Loucy (cell line): ENCODE results near the gene EPHA2.
A peak's percentile ranks its signal among the peaks of the same experiment; 100 is the strongest.

Source experiments
- H2AFZ ChIP-seq: fragments of 200-600 bp; sonication (generic); 2 replicates; pipeline ENCODE4 v1.6.0; 2016; ENCODE audit warnings: antibody characterized with exemption, mild to moderate bottlenecking, low read length, moderate library complexity
- H3F3A ChIP-seq: fragments of 200-600 bp; 2 replicates; pipeline ENCODE4 v1.6.0; 2016; ENCODE audit warnings: antibody characterized with exemption, low read depth, mild to moderate bottlenecking
- H3K27me3 ChIP-seq: fragments of 200-600 bp; sonication (generic); 2 replicates; pipeline ENCODE4 v1.6.1; 2014; ENCODE audit warnings: low read length, mild to moderate bottlenecking; ENCODE audit not compliant: insufficient read depth, poor library complexity, severe bottlenecking
- H3K36me3 ChIP-seq: fragments of 200-600 bp; sonication (generic); 2 replicates; pipeline ENCODE4 v1.6.1; 2016; ENCODE audit warnings: low read length; ENCODE audit not compliant: insufficient read depth
- H3K4me1 ChIP-seq: fragments of 200-600 bp; sonication (generic); 2 replicates; pipeline ENCODE4 v1.5.1; 2014; ENCODE audit warnings: low read length, mild to moderate bottlenecking; ENCODE audit not compliant: insufficient read depth, poor library complexity, severe bottlenecking
- H3K4me2 ChIP-seq: fragments of 200-600 bp; sonication (generic); 2 replicates; pipeline ENCODE4 v1.6.0; 2014; ENCODE audit warnings: antibody characterized with exemption, low read length, low read depth, mild to moderate bottlenecking; ENCODE audit not compliant: poor library complexity, severe bottlenecking
- H3K4me3 ChIP-seq: fragments of 200-600 bp; sonication (generic); 2 replicates; pipeline ENCODE4 v1.5.1; 2014; ENCODE audit warnings: low read length, mild to moderate bottlenecking, mixed read lengths; ENCODE audit not compliant: poor library complexity, severe bottlenecking
- H3K79me2 ChIP-seq: fragments of 200-600 bp; sonication (generic); 2 replicates; pipeline ENCODE4 v1.6.1; 2014; ENCODE audit warnings: low read length; ENCODE audit not compliant: insufficient read depth
- H3K9ac ChIP-seq: fragments of 200-600 bp; sonication (generic); 2 replicates; pipeline ENCODE4 v1.6.0; 2014; ENCODE audit warnings: mild to moderate bottlenecking, low read depth, low read length, moderate library complexity; ENCODE audit not compliant: poor library complexity, severe bottlenecking
- H3K9me2 ChIP-seq: fragments of 200-600 bp; sonication (generic); replicated peaks from 2 replicates; pipeline ENCODE4 v1.6.1; 2016; ENCODE audit warnings: low read depth, low read length, mixed read lengths
- H3K9me3 ChIP-seq: fragments of 200-600 bp; sonication (generic); 2 replicates; pipeline ENCODE4 v1.6.1; 2014; ENCODE audit warnings: mild to moderate bottlenecking, antibody characterized with exemption, low read length, low read depth; ENCODE audit not compliant: insufficient read depth
- H4K20me1 ChIP-seq: fragments of 200-600 bp; sonication (generic); 2 replicates; pipeline ENCODE4 v1.6.0; 2014; ENCODE audit warnings: antibody characterized with exemption, low read length, mild to moderate bottlenecking; ENCODE audit not compliant: insufficient read depth, poor library complexity, severe bottlenecking
- CTCF ChIP-seq: fragments of 200-600 bp; sonication (generic); conservative IDR thresholded peaks from 2 replicates; pipeline ENCODE4 v1.5.1; 2014; ENCODE audit warnings: mild to moderate bottlenecking, antibody characterized with exemption, low read length
- EZH2phosphoT487 ChIP-seq: fragments of 200-600 bp; IDR thresholded peaks from 2 replicates; pipeline ENCODE4 v1.6.1; 2018; ENCODE audit warnings: antibody characterized with exemption, mild to moderate bottlenecking, moderate library complexity, borderline replicate concordance

Gene EPHA2

GRCh38 chr1:16155537-16156410, at the start of gene EPHA2:
Gene EPHA2 (minus strand): TSS chr1:16156069. CDS start chr1:16155932, 137 bp downstream.
- peaks cover 21% of the 10 kb centered on the region for H3K4me1 ChIP-seq
- no peaks in the 10 kb centered on the region for H3K9me2 ChIP-seq
- TF ChIP-seq EZH2phosphoT487 (no peak), CTCF (no peak)
- H3F3A ChIP-seq, result no peaks in the 10 kb centered on the region
- no peak within 1 kb of the TSS for H3K9ac ChIP-seq
- no peaks in the 10 kb centered on the region for H3K27me3 ChIP-seq
- no peaks in the 10 kb centered on the region for H3K36me3 ChIP-seq
- H3K79me2 ChIP-seq, result no peaks in the 10 kb centered on the region
- no peak within 1 kb of the TSS for H3K4me2 ChIP-seq
- no peaks in the 10 kb centered on the region for H3K9me3 ChIP-seq
- no peak within 1 kb of the TSS for H3K4me3 ChIP-seq
- H4K20me1 ChIP-seq, result no peaks in the 10 kb centered on the region
- no peak within 1 kb of the TSS for H2AFZ ChIP-seq

DNA sequence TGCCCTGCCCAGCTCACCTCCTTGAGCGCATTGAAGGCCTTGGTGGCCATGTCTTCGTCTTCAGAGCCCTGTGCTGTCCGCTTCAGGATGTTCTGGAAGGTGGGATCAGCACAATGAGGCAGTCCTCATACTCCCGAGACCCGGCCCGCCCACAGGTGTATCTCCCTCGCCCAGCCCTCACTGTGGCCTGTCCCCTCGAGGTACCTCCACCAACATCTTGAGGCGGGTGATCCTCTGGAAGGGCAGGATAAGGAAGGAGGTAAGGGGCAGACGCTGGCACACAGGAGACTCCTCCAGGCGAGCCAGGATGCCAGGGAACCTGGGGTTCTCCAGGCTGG, 49.4 kb upstream of the EPHA2 start:
- peaks cover 7% of the 10 kb centered on the region; the same call in 1 of the 2 replicates for H3K79me2 ChIP-seq
- no peaks in the 10 kb centered on the region for H3K9me3 ChIP-seq
- no peaks in the 10 kb centered on the region for H3K9me2 ChIP-seq
- no peaks in the 10 kb centered on the region for H3F3A ChIP-seq
- peak overlapping the region; percentile 79 for H3K4me3 ChIP-seq
- no peaks in the 10 kb centered on the region for H4K20me1 ChIP-seq
- no peak overlapping the region for H2AFZ ChIP-seq
- TF ChIP-seq CTCF (no peak), EZH2phosphoT487 (no peak)
- H3K27me3 ChIP-seq, result no peaks in the 10 kb centered on the region
- H3K4me2 ChIP-seq, result peak overlapping the region; percentile 91
- peaks cover 14% of the 10 kb centered on the region for H3K4me1 ChIP-seq
- H3K9ac ChIP-seq, result peak overlapping the region; percentile 69
- H3K36me3 ChIP-seq, result no peaks in the 10 kb centered on the region

DNA sequence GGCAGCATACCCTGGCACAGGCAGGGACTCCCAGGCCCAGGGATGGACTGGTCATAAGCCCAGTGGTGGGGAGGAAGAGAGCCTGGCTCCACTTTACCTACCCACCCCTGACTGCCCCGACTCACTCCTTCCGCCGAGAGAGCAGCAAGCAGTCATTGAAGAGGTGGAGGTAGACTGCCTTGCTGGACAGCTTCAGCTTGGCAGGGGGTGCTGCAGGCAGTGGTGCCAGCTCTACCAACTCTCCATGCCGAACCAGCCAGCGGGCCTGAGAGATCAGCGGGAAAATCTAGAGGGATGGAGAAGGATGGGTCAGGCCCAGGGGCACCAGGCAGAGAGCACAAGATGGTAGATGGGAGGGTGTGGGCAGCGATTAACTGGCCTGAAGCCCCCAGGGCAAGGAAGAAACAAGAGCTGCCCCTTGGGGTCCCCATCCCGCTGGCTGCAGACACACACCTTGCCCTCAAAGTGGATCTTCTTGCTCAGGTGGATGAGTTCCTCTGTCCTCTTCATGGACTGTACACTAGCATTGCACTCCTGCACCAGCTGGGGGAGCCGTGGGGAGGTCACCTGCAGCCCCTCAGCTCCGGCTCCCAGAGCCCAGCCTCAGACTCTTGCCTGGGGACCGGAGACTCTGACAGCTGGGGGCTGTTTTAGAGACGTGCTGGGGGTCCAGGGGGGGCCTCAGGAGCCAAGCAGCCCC, 48.9 kb upstream of the EPHA2 start:
- Histone ChIP-seq H3K79me2 (peaks cover 7% of the 10 kb centered on the region; the same call in 1 of the 2 replicates), H3K9ac (peak overlapping the region; percentile 69), H4K20me1 (no peaks in the 10 kb centered on the region), H3K4me3 (no peak overlapping the region), H3F3A (no peaks in the 10 kb centered on the region), H3K4me1 (peaks cover 14% of the 10 kb centered on the region), H3K36me3 (no peaks in the 10 kb centered on the region), H3K27me3 (no peaks in the 10 kb centered on the region), H3K4me2 (peak overlapping the region; percentile 91), H3K9me2 (no peaks in the 10 kb centered on the region), H2AFZ (no peak overlapping the region), H3K9me3 (no peaks in the 10 kb centered on the region)
- TF ChIP-seq CTCF (peak; percentile 65), EZH2phosphoT487 (no peak)
